ENCODE results near the gene ANKEF1. TPM values are rescaled to one million over a fixed set of nuclear protein-coding genes. Genes with fewer than 3 reads are reported as not detected.

The ANKEF1 gene
- polyA plus RNA-seq, 2 donors: 1.2 to 2.3 TPM

DNA sequence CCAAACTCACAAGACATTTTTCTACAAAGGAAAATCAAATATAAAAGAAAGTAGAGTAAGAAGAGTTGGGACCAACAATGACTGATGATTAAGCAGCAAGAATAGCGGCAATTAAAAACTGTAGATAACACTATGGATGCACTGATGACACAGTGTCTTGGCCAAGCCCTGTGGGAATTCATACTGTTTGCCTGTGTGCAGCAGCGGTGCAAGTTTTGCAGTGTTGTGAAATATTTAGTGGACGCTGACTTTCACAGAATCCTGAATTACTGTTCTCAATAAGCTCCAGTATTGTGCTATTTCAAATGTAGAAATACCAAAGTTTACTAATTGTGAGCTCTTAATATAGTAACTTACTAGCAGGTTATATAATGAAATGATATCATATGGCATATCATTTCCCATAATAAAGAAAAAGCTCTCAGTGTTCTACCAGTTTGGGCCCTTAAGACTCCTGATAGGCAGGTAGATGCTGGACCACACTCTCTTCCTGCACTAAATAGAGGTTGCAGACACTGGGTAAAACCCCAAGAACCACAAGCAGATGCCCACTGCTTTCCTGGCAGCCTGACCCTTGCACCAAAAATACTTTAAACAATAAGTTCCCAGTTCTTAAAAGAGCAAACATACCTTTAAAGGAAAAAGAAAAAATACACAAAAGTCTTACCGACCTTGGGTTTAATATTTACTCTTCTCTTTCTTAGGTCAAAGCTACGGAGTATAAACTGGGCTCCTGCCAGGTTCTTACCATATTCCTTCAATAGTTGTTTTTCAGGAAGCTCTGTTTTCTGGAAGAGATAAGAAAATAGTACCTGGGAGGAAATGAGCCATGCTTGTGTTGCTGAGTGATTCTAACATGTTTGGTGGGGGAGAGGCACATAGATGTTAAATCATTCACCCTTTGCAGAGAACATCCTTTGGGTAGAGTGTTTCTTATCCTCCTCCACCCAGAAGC, 41.6 kb downstream of the ANKEF1 start:
- Histone ChIP-seq H3K36me3 (ENCODE audit: control insufficient read depth in 2 of 2, insufficient read depth in 2 of 2, low read length in 1 of 2) (no peaks in the 10 kb centered on the region), H3K4me1 (ENCODE audit: control insufficient read depth in 2 of 2, insufficient read depth in 2 of 2, low read length in 1 of 2) (peaks cover 2 to 5% of the 10 kb centered on the region in 2 donors), H3K9me3 (ENCODE audit: control insufficient read depth in 2 of 2, insufficient read depth in 1 of 2, low read depth in 1 of 2, low read length in 1 of 2) (no peaks in the 10 kb centered on the region), H3K4me3 (ENCODE audit: low read depth in 1 of 2, low read length in 2 of 2) (no peak overlapping the region), H3K27ac (ENCODE audit: low read depth in 2 of 2, low read length in 1 of 2) (no peak overlapping the region), H3K27me3 (ENCODE audit: control insufficient read depth in 1 of 2, insufficient read depth in 2 of 2, low read length in 2 of 2) (no peaks in the 10 kb centered on the region)
- 39 to 43% methylated on average over 5 of the region's 5 CpGs for WGBS, 2 donors

DNA sequence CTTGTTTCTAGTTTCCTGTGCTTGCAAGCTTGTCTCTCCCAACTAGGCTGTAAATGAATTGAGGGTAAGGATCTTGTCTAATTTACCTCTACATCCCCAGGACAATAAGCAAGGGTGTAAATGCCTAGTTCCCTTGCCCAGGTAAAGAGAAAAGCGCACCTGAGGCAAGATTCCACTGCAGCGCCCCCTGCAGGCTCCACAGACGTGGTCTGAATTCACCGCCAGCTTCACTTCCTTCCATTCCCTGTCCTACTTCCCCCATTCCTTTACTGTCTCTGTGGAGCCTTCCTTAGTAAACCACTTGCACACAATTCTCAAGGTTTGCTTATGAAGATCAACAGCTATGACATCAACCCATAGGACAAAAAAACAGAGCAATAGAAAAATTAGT, 42.3 kb downstream of the ANKEF1 start:
- Histone ChIP-seq H3K4me3 (ENCODE audit: low read depth in 1 of 2, low read length in 2 of 2) (no peak overlapping the region), H3K9me3 (ENCODE audit: control insufficient read depth in 2 of 2, insufficient read depth in 1 of 2, low read depth in 1 of 2, low read length in 1 of 2) (no peaks in the 10 kb centered on the region), H3K27me3 (ENCODE audit: control insufficient read depth in 1 of 2, insufficient read depth in 2 of 2, low read length in 2 of 2) (no peaks in the 10 kb centered on the region), H3K27ac (ENCODE audit: low read depth in 2 of 2, low read length in 1 of 2) (no peak overlapping the region), H3K4me1 (ENCODE audit: control insufficient read depth in 2 of 2, insufficient read depth in 2 of 2, low read length in 1 of 2) (peaks cover 2 to 5% of the 10 kb centered on the region in 2 donors), H3K36me3 (ENCODE audit: control insufficient read depth in 2 of 2, insufficient read depth in 2 of 2, low read length in 1 of 2) (no peaks in the 10 kb centered on the region)
- 40 to 50% methylated on average over 4 of the region's 4 CpGs for WGBS, 2 donors

DNA sequence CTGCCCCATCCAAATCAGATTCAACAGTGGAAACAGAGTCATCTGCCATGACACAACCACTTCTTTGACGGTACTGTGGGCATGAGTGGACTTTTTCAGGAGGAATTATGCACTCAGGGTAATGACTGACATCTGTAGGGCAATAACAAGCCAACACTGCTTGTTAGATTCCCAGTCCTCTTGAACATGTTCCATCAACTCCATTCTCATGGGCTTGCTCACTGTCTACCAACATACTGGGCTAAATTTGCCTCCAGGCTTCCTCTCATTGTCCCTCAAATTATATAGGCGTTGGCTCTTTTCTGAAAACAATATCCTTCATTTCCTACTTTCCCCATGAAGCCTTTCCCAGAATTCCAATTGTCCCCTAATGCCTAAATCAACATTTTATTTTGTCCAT, 43.1 kb downstream of the ANKEF1 start:
- peaks cover 2 to 5% of the 10 kb centered on the region in 2 donors for H3K4me1 ChIP-seq (ENCODE audit: control insufficient read depth in 2 of 2, insufficient read depth in 2 of 2, low read length in 1 of 2)
- no peak overlapping the region for H3K4me3 ChIP-seq (ENCODE audit: low read depth in 1 of 2, low read length in 2 of 2)
- H3K27ac ChIP-seq (ENCODE audit: low read depth in 2 of 2, low read length in 1 of 2): no peak overlapping the region
- H3K9me3 ChIP-seq (ENCODE audit: control insufficient read depth in 2 of 2, insufficient read depth in 1 of 2, low read depth in 1 of 2, low read length in 1 of 2): no peaks in the 10 kb centered on the region
- H3K36me3 ChIP-seq (ENCODE audit: control insufficient read depth in 2 of 2, insufficient read depth in 2 of 2, low read length in 1 of 2): no peaks in the 10 kb centered on the region
- H3K27me3 ChIP-seq (ENCODE audit: control insufficient read depth in 1 of 2, insufficient read depth in 2 of 2, low read length in 2 of 2): no peaks in the 10 kb centered on the region
- 45 to 64% methylated on average over 2 of the region's 2 CpGs for WGBS, 2 donors

DNA sequence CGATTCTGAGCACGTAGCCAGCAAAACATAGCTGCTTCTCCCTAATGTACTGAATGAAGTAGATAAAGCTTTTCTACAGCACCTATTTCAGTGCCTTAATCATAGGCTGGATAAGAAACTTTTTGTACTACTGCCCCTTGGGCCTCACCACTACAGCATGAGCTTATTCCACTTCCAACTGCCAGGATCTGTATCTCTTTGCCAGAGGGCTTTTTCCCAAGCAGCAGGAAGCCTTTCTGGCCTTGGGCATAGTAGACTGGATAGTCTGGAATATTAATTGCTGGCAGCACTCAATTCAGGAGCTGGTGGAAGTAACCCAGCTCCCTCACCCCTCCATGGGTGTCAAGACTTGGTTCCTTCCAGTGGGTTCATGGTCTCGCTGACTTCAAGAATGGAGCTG, 43.6 kb downstream of the ANKEF1 start:
- Histone ChIP-seq H3K4me1 (ENCODE audit: control insufficient read depth in 2 of 2, insufficient read depth in 2 of 2, low read length in 1 of 2) (peaks cover 2 to 5% of the 10 kb centered on the region in 2 donors), H3K9me3 (ENCODE audit: control insufficient read depth in 2 of 2, insufficient read depth in 1 of 2, low read depth in 1 of 2, low read length in 1 of 2) (no peaks in the 10 kb centered on the region), H3K4me3 (ENCODE audit: low read depth in 1 of 2, low read length in 2 of 2) (no peak overlapping the region), H3K27me3 (ENCODE audit: control insufficient read depth in 1 of 2, insufficient read depth in 2 of 2, low read length in 2 of 2) (no peaks in the 10 kb centered on the region), H3K36me3 (ENCODE audit: control insufficient read depth in 2 of 2, insufficient read depth in 2 of 2, low read length in 1 of 2) (no peaks in the 10 kb centered on the region), H3K27ac (ENCODE audit: low read depth in 2 of 2, low read length in 1 of 2) (peak overlapping the region in 1 of 2 donors; percentile 22)
- WGBS, 2 donors: 74 to 80% methylated on average over 3 of the region's 3 CpGs

DNA sequence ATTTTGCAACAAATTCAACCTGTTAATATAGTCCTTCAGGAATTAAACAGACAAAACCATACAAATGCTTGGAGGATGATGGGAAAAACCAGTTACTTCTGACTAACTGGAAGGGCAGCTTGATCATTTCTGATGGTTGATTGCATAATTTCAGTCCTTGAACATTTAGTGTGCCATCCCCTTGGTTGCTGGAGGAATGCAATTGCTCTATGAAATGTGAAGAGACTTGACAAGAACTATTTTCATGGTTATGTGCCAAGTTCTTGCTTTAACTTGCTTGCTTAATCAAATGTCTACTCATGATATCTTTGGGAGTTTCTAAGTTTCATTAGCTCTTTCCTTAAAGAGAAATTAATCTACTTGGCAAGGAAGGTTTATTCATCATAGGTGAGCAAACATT, 45.2 kb downstream of the ANKEF1 start:
- H3K9me3 ChIP-seq (ENCODE audit: control insufficient read depth in 2 of 2, insufficient read depth in 1 of 2, low read depth in 1 of 2, low read length in 1 of 2): no peaks in the 10 kb centered on the region
- H3K27ac ChIP-seq (ENCODE audit: low read depth in 2 of 2, low read length in 1 of 2): peak overlapping the region in 1 of 2 donors; percentile 18
- H3K36me3 ChIP-seq (ENCODE audit: control insufficient read depth in 2 of 2, insufficient read depth in 2 of 2, low read length in 1 of 2): no peaks in the 10 kb centered on the region
- H3K4me1 ChIP-seq (ENCODE audit: control insufficient read depth in 2 of 2, insufficient read depth in 2 of 2, low read length in 1 of 2): peaks cover 2 to 5% of the 10 kb centered on the region in 2 donors
- H3K4me3 ChIP-seq (ENCODE audit: low read depth in 1 of 2, low read length in 2 of 2): no peak overlapping the region
- no peaks in the 10 kb centered on the region for H3K27me3 ChIP-seq (ENCODE audit: control insufficient read depth in 1 of 2, insufficient read depth in 2 of 2, low read length in 2 of 2)

DNA sequence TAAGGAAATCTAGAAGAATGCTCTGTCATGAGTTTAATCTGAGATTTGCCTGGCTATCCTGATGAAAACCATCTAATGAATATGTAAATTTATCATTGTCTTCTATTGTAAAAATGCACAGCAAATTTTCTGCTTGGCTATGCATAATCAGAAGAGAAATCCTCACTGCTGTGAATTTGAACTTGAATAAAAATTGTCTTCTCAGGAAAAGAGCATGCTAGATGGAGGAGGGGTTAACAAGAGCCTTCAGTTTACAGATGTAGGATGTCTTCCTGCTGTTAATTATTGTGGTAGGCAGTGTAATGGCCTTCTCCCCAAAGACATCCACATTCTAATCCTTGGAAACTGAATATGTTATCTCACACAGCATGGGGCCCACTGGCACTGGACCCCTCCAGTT, 45.8 kb downstream of the ANKEF1 start:
- Histone ChIP-seq H3K27me3 (ENCODE audit: control insufficient read depth in 1 of 2, insufficient read depth in 2 of 2, low read length in 2 of 2) (no peaks in the 10 kb centered on the region), H3K36me3 (ENCODE audit: control insufficient read depth in 2 of 2, insufficient read depth in 2 of 2, low read length in 1 of 2) (no peaks in the 10 kb centered on the region), H3K4me1 (ENCODE audit: control insufficient read depth in 2 of 2, insufficient read depth in 2 of 2, low read length in 1 of 2) (peaks cover 2 to 5% of the 10 kb centered on the region in 2 donors), H3K4me3 (ENCODE audit: low read depth in 1 of 2, low read length in 2 of 2) (no peak overlapping the region), H3K9me3 (ENCODE audit: control insufficient read depth in 2 of 2, insufficient read depth in 1 of 2, low read depth in 1 of 2, low read length in 1 of 2) (no peaks in the 10 kb centered on the region), H3K27ac (ENCODE audit: low read depth in 2 of 2, low read length in 1 of 2) (peak overlapping the region; percentile 18 to 41)

DNA sequence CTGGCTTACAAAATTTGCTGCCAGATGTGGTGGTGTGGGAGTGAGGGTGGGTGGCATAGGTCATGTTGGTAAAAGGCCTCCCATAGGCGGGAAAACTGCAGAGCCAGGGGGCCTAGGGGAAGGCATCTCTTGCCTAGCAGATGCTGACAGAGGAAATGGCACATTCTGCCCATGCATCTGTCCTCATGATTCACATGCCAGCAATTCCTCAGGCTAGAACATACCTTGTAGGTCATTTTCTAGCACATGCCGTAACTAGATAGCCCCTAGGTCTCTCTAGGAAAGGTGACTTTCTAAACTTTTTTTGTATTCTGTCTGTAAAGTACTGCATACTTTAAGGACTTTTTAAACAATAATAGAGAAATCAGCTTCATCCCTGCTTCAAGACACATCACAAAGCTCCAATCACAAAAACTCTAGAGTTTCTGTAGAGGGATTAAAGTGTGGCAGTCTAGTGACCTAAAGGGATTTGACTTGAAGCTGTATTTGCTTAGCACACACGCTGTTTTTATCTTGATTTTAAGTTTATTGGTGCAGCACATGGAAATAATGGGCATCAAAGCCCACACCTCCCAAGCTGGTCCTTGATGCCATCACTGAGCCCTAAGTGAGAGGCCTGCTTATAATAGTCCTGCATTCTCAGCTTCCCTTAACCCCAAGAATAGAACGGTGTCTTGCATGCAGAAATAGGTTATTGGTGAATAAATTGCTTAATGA, 55.2 kb downstream of the ANKEF1 start:
- peaks cover 0 to 5% of the 10 kb centered on the region in 2 donors for H3K4me1 ChIP-seq (ENCODE audit: control insufficient read depth in 2 of 2, insufficient read depth in 2 of 2, low read length in 1 of 2)
- H3K27me3 ChIP-seq (ENCODE audit: control insufficient read depth in 1 of 2, insufficient read depth in 2 of 2, low read length in 2 of 2): no peaks in the 10 kb centered on the region
- no peak overlapping the region for H3K27ac ChIP-seq (ENCODE audit: low read depth in 2 of 2, low read length in 1 of 2)
- H3K4me3 ChIP-seq (ENCODE audit: low read depth in 1 of 2, low read length in 2 of 2): no peak overlapping the region
- no peaks in the 10 kb centered on the region for H3K36me3 ChIP-seq (ENCODE audit: control insufficient read depth in 2 of 2, insufficient read depth in 2 of 2, low read length in 1 of 2)
- WGBS, 2 donors: 92 to 95% methylated on average over 4 of the region's 4 CpGs
- no peaks in the 10 kb centered on the region for H3K9me3 ChIP-seq (ENCODE audit: control insufficient read depth in 2 of 2, insufficient read depth in 1 of 2, low read depth in 1 of 2, low read length in 1 of 2)

DNA sequence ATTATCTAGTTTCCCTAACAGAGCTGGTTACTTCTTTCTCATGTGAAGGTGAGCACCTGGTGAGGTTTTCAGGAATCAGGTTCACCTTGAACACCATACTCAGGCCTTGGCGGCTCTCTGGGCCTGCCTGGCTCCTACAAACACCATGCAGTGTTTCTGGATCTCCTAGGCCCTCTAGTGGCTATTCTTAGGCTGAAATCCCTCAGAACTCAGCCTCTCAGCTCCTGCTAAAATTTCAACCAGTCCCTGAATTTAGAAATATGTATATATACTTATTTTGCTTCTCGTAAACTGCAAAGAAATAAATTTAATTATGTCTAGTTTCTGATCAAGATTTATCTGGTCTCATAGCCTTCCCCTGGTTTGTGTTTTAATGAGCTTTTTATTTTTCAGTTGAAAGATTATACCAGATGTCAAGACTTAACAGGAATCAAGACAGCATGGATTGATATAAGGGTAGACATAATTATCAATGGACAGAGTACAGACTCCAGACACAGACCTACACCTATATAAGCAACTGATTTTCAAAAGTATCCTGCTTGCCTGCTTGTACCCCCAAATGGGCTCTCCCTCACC, 55.9 kb downstream of the ANKEF1 start:
- Histone ChIP-seq H3K27me3 (ENCODE audit: control insufficient read depth in 1 of 2, insufficient read depth in 2 of 2, low read length in 2 of 2) (no peaks in the 10 kb centered on the region), H3K9me3 (ENCODE audit: control insufficient read depth in 2 of 2, insufficient read depth in 1 of 2, low read depth in 1 of 2, low read length in 1 of 2) (no peaks in the 10 kb centered on the region), H3K4me3 (ENCODE audit: low read depth in 1 of 2, low read length in 2 of 2) (no peak overlapping the region), H3K27ac (ENCODE audit: low read depth in 2 of 2, low read length in 1 of 2) (no peak overlapping the region), H3K4me1 (ENCODE audit: control insufficient read depth in 2 of 2, insufficient read depth in 2 of 2, low read length in 1 of 2) (peaks cover 0 to 5% of the 10 kb centered on the region in 2 donors), H3K36me3 (ENCODE audit: control insufficient read depth in 2 of 2, insufficient read depth in 2 of 2, low read length in 1 of 2) (no peaks in the 10 kb centered on the region)
- WGBS, 2 donors: 25 to 28% methylated on average over 2 of the region's 2 CpGs

DNA sequence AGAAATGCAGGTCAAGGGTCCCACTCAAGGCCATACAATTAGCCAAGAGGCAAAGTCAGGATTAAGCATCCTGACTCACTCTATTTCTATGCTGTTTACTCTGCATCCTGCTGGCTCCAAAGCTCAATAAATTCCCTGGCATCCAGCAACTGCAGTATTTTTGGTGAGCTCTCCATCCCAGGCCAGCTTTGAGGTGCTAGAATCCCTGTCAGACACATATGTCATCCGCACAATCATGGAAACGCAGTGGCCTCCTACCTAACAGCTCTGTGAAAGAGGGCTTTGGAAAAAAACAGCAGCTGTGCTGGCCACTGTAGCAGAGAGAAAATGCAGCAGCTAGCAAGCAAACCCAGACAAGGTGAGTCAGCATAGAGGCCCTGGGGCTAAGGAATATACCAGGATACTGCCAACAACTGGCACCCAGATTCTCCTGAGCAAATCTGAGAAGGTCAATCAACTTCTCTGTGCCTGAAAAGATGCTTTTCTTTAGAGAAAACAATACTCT, 58.4 kb downstream of the ANKEF1 start:
- no peaks in the 10 kb centered on the region for H3K9me3 ChIP-seq (ENCODE audit: control insufficient read depth in 2 of 2, insufficient read depth in 1 of 2, low read depth in 1 of 2, low read length in 1 of 2)
- no peak overlapping the region for H3K4me3 ChIP-seq (ENCODE audit: low read depth in 1 of 2, low read length in 2 of 2)
- H3K4me1 ChIP-seq (ENCODE audit: control insufficient read depth in 2 of 2, insufficient read depth in 2 of 2, low read length in 1 of 2): peaks cover 0 to 5% of the 10 kb centered on the region in 2 donors
- 48 to 70% methylated on average over 2 of the region's 2 CpGs for WGBS, 2 donors
- no peaks in the 10 kb centered on the region for H3K27me3 ChIP-seq (ENCODE audit: control insufficient read depth in 1 of 2, insufficient read depth in 2 of 2, low read length in 2 of 2)
- no peaks in the 10 kb centered on the region for H3K36me3 ChIP-seq (ENCODE audit: control insufficient read depth in 2 of 2, insufficient read depth in 2 of 2, low read length in 1 of 2)
- H3K27ac ChIP-seq (ENCODE audit: low read depth in 2 of 2, low read length in 1 of 2): no peak overlapping the region

Measured in esophagus (tissue), 2 donors.